H9 (cell line): ENCODE data around the gene FOXK1. TPM values are rescaled to one million over a fixed set of nuclear protein-coding genes. Genes with fewer than 3 reads are reported as not detected.

Experiments used
- DNase-seq: peaks from one replicate; pipeline ENCODE4 v3.0.0-alpha.2; 2017
- H2AFZ ChIP-seq: one replicate; pipeline ENCODE4 v1.6.1; 2013; ENCODE audit warnings: mild to moderate bottlenecking, low read length, control low read depth, moderate library complexity
- H2AK5ac ChIP-seq: 2 replicates; pipeline ENCODE4 v1.6.1; 2013; ENCODE audit warnings: low read length, control low read depth, mixed read lengths; ENCODE audit not compliant: insufficient read length
- H2BK120ac ChIP-seq: one replicate; pipeline ENCODE4 v1.6.1; 2013; ENCODE audit warnings: low read depth, mild to moderate bottlenecking, low read length, control low read depth, inconsistent platforms; ENCODE audit not compliant: poor library complexity, severe bottlenecking
- H2BK12ac ChIP-seq: 2 replicates; pipeline ENCODE4 v1.6.1; 2013; ENCODE audit warnings: low read length, control low read depth, mixed read lengths, low read depth; ENCODE audit not compliant: insufficient read length
- H2BK15ac ChIP-seq: 2 replicates; pipeline ENCODE4 v1.6.1; 2013; ENCODE audit warnings: low read depth, low read length, control low read depth
- H2BK20ac ChIP-seq: one replicate; pipeline ENCODE4 v1.6.1; 2013; ENCODE audit warnings: low read depth, mild to moderate bottlenecking, low read length, control low read depth, inconsistent platforms; ENCODE audit not compliant: poor library complexity, severe bottlenecking
- H2BK5ac ChIP-seq: 2 replicates; pipeline ENCODE4 v1.6.1; 2013; ENCODE audit warnings: low read length, control low read depth, mixed read lengths; ENCODE audit not compliant: insufficient read length
- H3K14ac ChIP-seq: 2 replicates; pipeline ENCODE4 v1.6.1; 2013; ENCODE audit warnings: low read length, control low read depth; ENCODE audit not compliant: insufficient read depth
- H3K18ac ChIP-seq: 2 replicates; pipeline ENCODE4 v1.6.1; 2013; ENCODE audit warnings: low read depth, mild to moderate bottlenecking, mixed read lengths, low read length, control low read depth; ENCODE audit not compliant: insufficient read length
- H3K23ac ChIP-seq: 2 replicates; pipeline ENCODE4 v1.6.1; 2013; ENCODE audit warnings: low read length, control low read depth, mixed read lengths, low read depth; ENCODE audit not compliant: insufficient read length
- H3K23me2 ChIP-seq: 2 replicates; pipeline ENCODE4 v1.6.1; 2013; ENCODE audit warnings: low read depth, mild to moderate bottlenecking, mixed read lengths, low read length, control low read depth; ENCODE audit not compliant: insufficient read length, poor library complexity, severe bottlenecking
- H3K27ac ChIP-seq: 2 replicates; pipeline ENCODE4 v1.5.1; 2013; ENCODE audit warnings: low read length, control low read depth, mixed read lengths, low read depth; ENCODE audit not compliant: insufficient read length
- H3K27me3 ChIP-seq: 2 replicates; pipeline ENCODE4 v1.6.1; 2013; ENCODE audit warnings: low read length, control low read depth, inconsistent platforms; ENCODE audit not compliant: insufficient read depth
- H3K4ac ChIP-seq: 2 replicates; pipeline ENCODE4 v1.6.1; 2013; ENCODE audit warnings: low read depth, mild to moderate bottlenecking, control low read depth, inconsistent platforms, low read length, moderate library complexity
- H3K4me1 ChIP-seq: 2 replicates; pipeline ENCODE4 v1.6.1; 2013; ENCODE audit warnings: low read length, control low read depth, inconsistent platforms; ENCODE audit not compliant: insufficient read depth
- H3K4me2 ChIP-seq: 2 replicates; pipeline ENCODE4 v1.6.1; 2013; ENCODE audit warnings: low read length, control low read depth, mixed read lengths; ENCODE audit not compliant: insufficient read length, insufficient read depth
- H3K56ac ChIP-seq: 2 replicates; pipeline ENCODE4 v1.6.1; 2013; ENCODE audit warnings: low read depth, mild to moderate bottlenecking, mixed read lengths, low read length, control low read depth; ENCODE audit not compliant: insufficient read length
- H3K79me1 ChIP-seq: 2 replicates; pipeline ENCODE4 v1.6.1; 2013; ENCODE audit warnings: low read depth, mild to moderate bottlenecking, moderate library complexity, low read length, control low read depth, inconsistent platforms; ENCODE audit not compliant: insufficient read depth, poor library complexity, severe bottlenecking
- H3K79me2 ChIP-seq: 2 replicates; pipeline ENCODE4 v1.6.1; 2013; ENCODE audit warnings: low read length, control low read depth, inconsistent platforms; ENCODE audit not compliant: insufficient read depth
- H3K9ac ChIP-seq: 2 replicates; pipeline ENCODE4 v1.6.1; 2013; ENCODE audit warnings: low read length, control low read depth, mixed read lengths; ENCODE audit not compliant: insufficient read length; ENCODE audit errors: extremely low read depth
- H3K9me3 ChIP-seq: one replicate; pipeline ENCODE4 v1.6.1; 2013; ENCODE audit warnings: low read depth, low read length, inconsistent platforms; ENCODE audit not compliant: control insufficient read depth
- H3T11ph ChIP-seq: one replicate; pipeline ENCODE4 v1.6.1; 2013; ENCODE audit warnings: mild to moderate bottlenecking, low read length, control low read depth, inconsistent platforms
- H4K20me1 ChIP-seq: one replicate; pipeline ENCODE4 v1.6.1; 2013; ENCODE audit not compliant: control insufficient read depth, insufficient read length, insufficient read depth
- H4K5ac ChIP-seq: 2 replicates; pipeline ENCODE4 v1.6.1; 2013; ENCODE audit warnings: low read depth, mild to moderate bottlenecking, mixed read lengths, low read length, control low read depth; ENCODE audit not compliant: insufficient read length
- H4K8ac ChIP-seq: replicated peaks from 2 replicates; pipeline ENCODE4 v1.6.1; 2013; ENCODE audit warnings: low read length, control low read depth, mixed read lengths, low read depth; ENCODE audit not compliant: insufficient read length
- H4K91ac ChIP-seq: 2 replicates; pipeline ENCODE4 v1.6.1; 2013; ENCODE audit warnings: low read depth, mild to moderate bottlenecking, moderate library complexity, mixed read lengths, low read length, control low read depth; ENCODE audit not compliant: insufficient read length
- H3K27ac Mint-ChIP-seq, 3 experiments: 2 replicates in 2 of 3; 3 replicates in 1 of 3; pipeline ENCODE4 v1.8.0; 2020 to 2021; ENCODE audit warnings: mixed read lengths in 3 of 3, mild to moderate bottlenecking in 1 of 3, moderate library complexity in 1 of 3
- H3K27me3 Mint-ChIP-seq: 2 replicates; pipeline ENCODE4 v1.8.0; 2021; ENCODE audit warnings: low read depth, mild to moderate bottlenecking, moderate library complexity, mixed read lengths
- H3K36me3 Mint-ChIP-seq, 3 experiments: 2 replicates in 2 of 3; 3 replicates in 1 of 3; pipeline ENCODE4 v1.8.0; 2020 to 2021; ENCODE audit warnings: low read depth in 3 of 3, mixed read lengths in 3 of 3; ENCODE audit not compliant: insufficient read depth in 1 of 3
- H3K4me1 Mint-ChIP-seq, 2 experiments: 2 replicates each; pipeline ENCODE4 v1.8.0; 2020; ENCODE audit warnings: mixed read lengths in 2 of 2
- H3K4me3 Mint-ChIP-seq, 2 experiments: 2 replicates in 1 of 2; 3 replicates in 1 of 2; pipeline ENCODE4 v1.8.0; 2020 to 2021; ENCODE audit warnings: mild to moderate bottlenecking in 2 of 2, mixed read lengths in 2 of 2, moderate library complexity in 1 of 2
- H3K9me3 Mint-ChIP-seq, 2 experiments: 2 replicates in 1 of 2; 3 replicates in 1 of 2; pipeline ENCODE4 v1.8.0; 2020; ENCODE audit warnings: mild to moderate bottlenecking in 2 of 2, mixed read lengths in 2 of 2, moderate library complexity in 1 of 2
- WGBS: extraction: QIAGEN DNeasy Blood & Tissue Kit; methylation state at CpG from one replicate; pipeline ENCODE4 v1.1.7; 2013; ENCODE audit warnings: missing lambda C conversion rate, low lambda C conversion rate, mixed read lengths; ENCODE audit not compliant: insufficient read length; ENCODE audit errors: extremely low coverage; 5-methylcytosine and 5-hydroxymethylcytosine counted together
- total RNA-seq: library from RNA; stranded (reverse); gene quantifications from 2 replicates; pipeline ENCODE4 v1.2.1, GENCODE V29; 2021
- TF ChIP-seq, protein P1 (sequence below): fragments of 200-600 bp; sonication (generic); conservative IDR thresholded peaks from 3 replicates; pipeline ENCODE4 v1.8.0; 2021; ENCODE audit warnings: antibody characterized with exemption, mild to moderate bottlenecking

FOXK1 gene
- total RNA-seq, 1 experiment from 2014 or later, result 14.4 TPM

DNA sequence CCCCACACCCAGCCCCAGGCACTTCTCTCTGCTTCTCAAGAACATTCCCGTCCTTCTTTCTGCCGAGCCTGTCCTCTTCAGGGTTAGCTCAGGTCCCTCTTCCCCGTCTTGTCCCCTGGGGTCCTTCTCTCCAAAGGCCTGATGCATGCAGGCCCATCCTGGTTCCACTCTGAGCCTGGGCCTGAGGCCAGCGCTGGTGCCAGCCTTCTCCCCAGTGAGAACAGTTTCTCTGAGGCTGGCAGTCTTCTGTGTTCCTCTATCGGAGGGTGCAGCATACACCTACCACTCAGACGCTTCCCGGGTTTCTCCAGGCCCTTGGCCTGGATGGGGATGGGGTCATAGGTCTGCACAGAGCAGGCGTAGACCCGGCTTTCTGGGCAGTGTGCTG lies 108.0 kb downstream of the FOXK1 start:
- peaks cover 6 to 7% of the 10 kb centered on the region in 2 experiments; a peak in 3 of 4 replicates for H3K4me1 Mint-ChIP-seq
- no peak overlapping the region for H4K91ac ChIP-seq

More for the DNA sequence above, 108.0 kb downstream of the FOXK1 start:
- Histone ChIP-seq H3K79me2 (no peaks in the 10 kb centered on the region), H3K56ac (no peak overlapping the region), H3K18ac (no peak overlapping the region), H4K20me1 (no peaks in the 10 kb centered on the region), H3T11ph (no peak overlapping the region), H2BK15ac (no peak overlapping the region), H4K8ac (no peak overlapping the region), H3K27ac (no peak overlapping the region), H3K23ac (no peak overlapping the region), H3K79me1 (no peaks in the 10 kb centered on the region), H3K14ac (no peak overlapping the region), H3K4ac (no peak overlapping the region), H3K23me2 (peaks cover 5% of the 10 kb centered on the region), H2BK5ac (no peak overlapping the region), H2BK20ac (no peak overlapping the region), H3K4me1 (no peaks in the 10 kb centered on the region), H2BK120ac (no peak overlapping the region), H3K9me3 (no peaks in the 10 kb centered on the region), H3K4me2 (no peak overlapping the region), H2AFZ (no peak overlapping the region), H2BK12ac (no peak overlapping the region), H3K9ac (no peak overlapping the region), H3K27me3 (no peaks in the 10 kb centered on the region), H2AK5ac (no peak overlapping the region), H4K5ac (no peak overlapping the region)
- Mint-ChIP-seq H3K36me3 (peaks cover 4 to 28% (median 11%) of the 10 kb centered on the region in 3 experiments; a peak in 6 of 7 replicates), H3K4me3 (no peak overlapping the region), H3K9me3 (no peaks in the 10 kb centered on the region; a peak in 1 of 5 replicates), H3K27ac (no peak overlapping the region), H3K27me3 (no peaks in the 10 kb centered on the region)
- no peak for DNase-seq
- TF ChIP-seq, protein P1, sequence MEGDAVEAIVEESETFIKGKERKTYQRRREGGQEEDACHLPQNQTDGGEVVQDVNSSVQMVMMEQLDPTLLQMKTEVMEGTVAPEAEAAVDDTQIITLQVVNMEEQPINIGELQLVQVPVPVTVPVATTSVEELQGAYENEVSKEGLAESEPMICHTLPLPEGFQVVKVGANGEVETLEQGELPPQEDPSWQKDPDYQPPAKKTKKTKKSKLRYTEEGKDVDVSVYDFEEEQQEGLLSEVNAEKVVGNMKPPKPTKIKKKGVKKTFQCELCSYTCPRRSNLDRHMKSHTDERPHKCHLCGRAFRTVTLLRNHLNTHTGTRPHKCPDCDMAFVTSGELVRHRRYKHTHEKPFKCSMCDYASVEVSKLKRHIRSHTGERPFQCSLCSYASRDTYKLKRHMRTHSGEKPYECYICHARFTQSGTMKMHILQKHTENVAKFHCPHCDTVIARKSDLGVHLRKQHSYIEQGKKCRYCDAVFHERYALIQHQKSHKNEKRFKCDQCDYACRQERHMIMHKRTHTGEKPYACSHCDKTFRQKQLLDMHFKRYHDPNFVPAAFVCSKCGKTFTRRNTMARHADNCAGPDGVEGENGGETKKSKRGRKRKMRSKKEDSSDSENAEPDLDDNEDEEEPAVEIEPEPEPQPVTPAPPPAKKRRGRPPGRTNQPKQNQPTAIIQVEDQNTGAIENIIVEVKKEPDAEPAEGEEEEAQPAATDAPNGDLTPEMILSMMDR, result no peak
- no CpG with 5 or more reads among the region's 9 CpGs for WGBS
